Activated naive CD4-positive, alpha-beta T cell treated with Interleukin-2 at 50 U/mL for 16 hours (primary cell): Measurements from ENCODE around the gene HS3ST3B1.

Experiments used
- DNase-seq: peaks from one replicate; pipeline ENCODE4 v3.0.0-alpha.2; 2020

HS3ST3B1 gene

GRCh38 chr17:14321980-14322776, 21.3 kb downstream of the HS3ST3B1 start:
- DNase-seq = no peak

- DNase-seq = no peak
These were observed 22.7 kb downstream of the HS3ST3B1 start for GRCh38 chr17:14323522-14323981.

- no peak for DNase-seq
These were observed 24.8 kb downstream of the HS3ST3B1 start for GRCh38 chr17:14325618-14326167.

GRCh38 chr17:14329900-14330491, 29.1 kb downstream of the HS3ST3B1 start:
- DNase-seq = no peak

GRCh38 chr17:14330492-14330962, 29.6 kb downstream of the HS3ST3B1 start:
- no peak for DNase-seq

- no peak for DNase-seq
These were observed 30.5 kb downstream of the HS3ST3B1 start for GRCh38 chr17:14331225-14331981.

DNA sequence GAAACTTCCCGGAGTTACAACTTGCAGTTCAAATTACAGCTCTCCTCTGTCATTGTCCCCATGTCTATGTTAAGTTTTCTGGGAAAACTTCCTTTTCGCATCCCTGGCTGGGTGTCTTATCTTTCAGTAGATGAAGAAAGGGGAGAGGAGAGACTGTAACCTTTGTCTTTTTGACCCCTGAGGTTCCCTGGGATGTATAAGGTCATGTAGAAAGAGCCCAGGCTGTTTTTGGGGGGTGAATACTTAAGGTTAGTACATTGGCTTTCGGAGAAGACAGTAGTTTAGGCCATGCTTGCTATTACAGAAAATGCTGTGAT, 31.1 kb downstream of the HS3ST3B1 start:
- DNase-seq = no peak

GRCh38 chr17:14332331-14332730, 31.4 kb downstream of the HS3ST3B1 start:
- no peak for DNase-seq

DNA sequence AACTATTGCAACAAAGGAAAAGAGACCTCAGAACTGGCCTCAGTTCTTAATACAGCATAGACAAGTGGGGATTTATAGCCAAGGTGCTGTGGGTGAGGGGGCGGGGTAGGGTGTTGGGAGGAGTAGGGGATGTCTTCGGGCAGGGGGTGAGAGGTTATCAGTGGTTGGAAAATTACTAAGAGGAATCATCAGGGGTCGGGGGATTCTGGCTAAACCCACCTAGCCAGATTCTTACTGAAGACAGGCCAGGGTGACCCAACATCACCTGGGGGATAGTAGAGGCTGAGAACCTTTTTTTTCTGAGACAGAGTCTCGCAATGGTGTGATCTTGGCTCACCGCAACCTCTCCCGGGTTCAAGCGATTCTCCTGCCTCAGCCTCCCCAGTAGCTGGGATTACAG, 32.6 kb downstream of the HS3ST3B1 start:
- no peak for DNase-seq

DNA sequence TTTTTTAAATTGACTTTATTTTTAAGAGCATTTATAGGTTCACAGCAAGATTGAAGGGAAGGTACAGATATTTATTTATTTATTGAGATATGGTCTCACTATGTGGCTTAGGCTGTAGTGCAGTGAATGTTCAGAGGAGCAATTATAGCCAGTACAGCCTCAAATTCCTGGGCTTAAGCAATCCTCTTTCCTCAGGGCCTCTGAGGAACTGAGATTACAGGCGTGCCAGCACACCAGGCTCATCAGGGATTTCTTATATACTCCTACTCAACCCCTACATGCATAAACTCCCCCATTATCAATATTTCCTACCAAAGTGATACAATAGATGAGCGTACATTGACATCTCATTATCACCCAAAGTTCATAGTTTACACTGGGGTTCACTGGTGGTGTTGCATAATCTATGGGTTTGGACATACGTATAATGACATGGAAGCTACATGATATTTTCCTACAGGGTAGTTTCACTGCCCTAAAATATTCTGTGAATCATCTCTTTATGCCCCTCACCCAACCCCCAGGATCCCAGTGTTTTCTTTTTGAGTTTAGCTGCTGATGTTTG, 33.5 kb downstream of the HS3ST3B1 start:
- no peak for DNase-seq

- no peak for DNase-seq
These were observed 34.0 kb downstream of the HS3ST3B1 start for GRCh38 chr17:14334919-14335318.

- no peak for DNase-seq
These were observed 35.5 kb downstream of the HS3ST3B1 start for GRCh38 chr17:14336418-14336817.

DNA sequence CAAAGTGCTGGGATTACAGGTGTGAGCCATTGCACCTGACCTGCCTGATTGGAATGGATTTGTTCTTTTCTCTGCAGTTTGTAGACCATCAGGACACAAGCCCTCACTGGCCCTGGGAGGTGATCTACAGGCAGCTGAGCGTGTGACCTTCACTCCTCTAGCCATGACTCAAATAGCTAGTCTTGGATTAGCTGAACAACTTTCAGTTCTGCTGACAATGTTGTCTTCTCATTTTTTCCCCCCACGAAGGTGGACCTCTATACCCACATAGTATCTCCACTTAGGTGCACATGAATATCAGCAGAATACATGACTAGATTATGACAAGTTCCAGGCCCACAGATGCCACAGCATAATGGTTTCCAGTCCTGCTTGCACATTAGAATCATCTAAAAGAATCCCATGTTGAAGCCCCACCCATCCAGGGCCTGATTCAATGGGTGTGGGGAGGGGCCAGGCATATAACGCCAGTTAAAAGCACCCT, 36.8 kb downstream of the HS3ST3B1 start:
- DNase-seq = peak; percentile 67

- DNase-seq = no peak
These were observed 40.2 kb downstream of the HS3ST3B1 start for GRCh38 chr17:14340857-14341754.

- no peak for DNase-seq
These were observed 41.0 kb downstream of the HS3ST3B1 start for GRCh38 chr17:14341866-14342265.

- DNase-seq = no peak
These were observed 45.9 kb downstream of the HS3ST3B1 start for GRCh38 chr17:14346801-14347200.

- DNase-seq = no peak
These were observed 50.6 kb downstream of the HS3ST3B1 start for GRCh38 chr17:14351493-14351892.

DNA sequence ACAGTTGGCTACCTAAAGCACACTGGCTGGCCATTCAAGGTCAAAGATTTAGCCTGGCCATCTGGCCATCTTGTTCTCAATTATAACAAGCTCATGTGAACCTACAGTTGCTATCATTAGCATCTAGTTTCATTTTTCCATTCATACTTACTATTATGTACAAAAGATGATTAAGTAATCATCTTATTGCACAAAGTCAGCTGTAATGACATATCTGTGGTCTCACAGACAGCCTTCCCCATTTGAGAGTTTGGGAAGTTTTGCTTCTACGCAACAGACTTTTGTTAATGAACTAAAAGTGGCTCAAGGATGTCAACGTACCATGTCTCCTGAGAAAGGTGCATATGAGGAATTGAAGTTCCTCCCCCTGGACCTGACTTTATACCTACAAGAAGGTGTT, 51.3 kb downstream of the HS3ST3B1 start:
- DNase-seq = no peak

GRCh38 chr17:14353861-14354474, 53.1 kb downstream of the HS3ST3B1 start:
- DNase-seq = no peak

GRCh38 chr17:14354807-14355206, 53.9 kb downstream of the HS3ST3B1 start:
- no peak for DNase-seq

GRCh38 chr17:14355556-14355955, 54.7 kb downstream of the HS3ST3B1 start:
- no peak for DNase-seq
